Activated effector memory CD4-positive, alpha-beta T cell treated with Interleukin-2 at 50 U/mL for 16 hours (primary cell): ENCODE results near the gene RINT1.

Experiments
- DNase-seq: peaks from one replicate; pipeline ENCODE4 v3.0.0-alpha.2; 2020

Gene RINT1

DNA sequence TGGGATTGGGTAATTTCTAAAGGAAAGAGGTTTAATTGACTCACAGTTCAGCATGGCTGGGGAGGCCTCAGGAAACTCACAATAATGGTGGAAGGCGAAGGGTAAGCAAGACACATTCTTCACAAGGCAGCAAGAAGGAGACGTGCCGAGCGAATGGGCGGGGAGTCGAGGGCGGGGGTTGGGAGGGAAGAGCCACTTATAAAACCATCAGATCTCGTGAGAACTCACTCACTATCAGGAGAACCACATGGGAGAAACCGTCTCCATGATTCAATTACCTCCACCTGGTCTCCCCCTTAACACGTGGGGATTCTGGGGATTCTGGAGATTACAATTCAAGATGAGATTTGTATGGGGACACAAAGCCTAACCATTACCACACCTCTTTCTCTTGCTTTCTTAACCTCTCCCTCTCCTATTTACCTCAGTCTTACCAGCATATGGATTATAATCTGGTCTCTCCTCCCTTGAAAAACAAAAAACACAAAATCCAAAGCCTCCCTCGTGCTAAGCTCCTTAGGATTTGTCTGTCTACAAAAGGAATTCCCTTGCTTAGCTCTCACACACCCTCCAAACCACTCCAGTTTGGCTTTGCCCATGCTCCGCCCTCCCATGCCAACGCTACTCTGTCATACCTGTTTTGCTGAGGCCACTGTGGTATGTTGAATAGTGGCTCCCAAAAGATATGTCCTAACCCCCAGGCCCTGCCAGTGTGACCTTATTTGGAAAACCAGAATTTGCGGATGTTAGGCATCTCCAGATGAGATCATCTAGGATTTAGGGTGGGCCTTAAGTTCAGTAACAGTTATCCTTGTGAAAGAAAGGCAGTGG lies 68.9 kb downstream of the RINT1 start:
- no peak for DNase-seq

GRCh38 chr7:105602325-105603305 lies 70.6 kb downstream of the RINT1 start:
- no peak for DNase-seq

DNA sequence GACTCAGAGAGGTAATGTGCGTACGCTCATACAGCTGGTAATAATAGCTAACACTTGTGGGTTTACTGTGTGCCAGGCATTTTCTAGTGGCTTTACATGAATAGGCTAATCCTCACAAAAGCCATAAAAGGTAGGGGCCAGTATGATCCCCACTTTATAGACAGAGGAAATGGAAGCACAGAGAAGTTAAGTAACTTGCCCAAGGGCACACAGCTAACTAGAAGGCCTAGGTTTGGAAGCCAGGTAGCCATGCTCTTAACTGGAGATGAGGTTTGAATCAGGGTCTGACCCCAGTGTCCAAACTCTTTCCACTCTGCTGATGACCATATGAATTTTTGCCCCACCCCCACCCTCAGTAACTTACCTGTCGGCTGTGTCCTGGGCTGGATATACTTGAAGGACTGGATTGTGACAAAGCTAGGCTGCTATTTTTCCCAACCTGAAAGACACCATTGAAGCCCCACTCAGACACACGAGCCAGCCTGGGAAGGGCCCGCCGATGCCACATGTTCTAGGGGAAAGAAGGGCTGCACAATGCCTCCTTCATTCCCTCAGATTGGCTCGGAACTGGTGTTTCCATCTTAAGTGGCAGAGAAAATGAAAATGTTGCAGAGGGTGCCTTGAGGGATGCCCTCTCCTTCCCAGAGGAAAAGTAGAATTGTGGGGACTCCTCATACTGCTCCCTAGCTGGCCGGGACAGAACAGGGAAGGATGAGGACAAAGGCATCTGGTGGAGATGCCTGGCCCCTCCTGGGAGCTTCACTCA lies 78.3 kb downstream of the RINT1 start:
- no peak for DNase-seq

DNA sequence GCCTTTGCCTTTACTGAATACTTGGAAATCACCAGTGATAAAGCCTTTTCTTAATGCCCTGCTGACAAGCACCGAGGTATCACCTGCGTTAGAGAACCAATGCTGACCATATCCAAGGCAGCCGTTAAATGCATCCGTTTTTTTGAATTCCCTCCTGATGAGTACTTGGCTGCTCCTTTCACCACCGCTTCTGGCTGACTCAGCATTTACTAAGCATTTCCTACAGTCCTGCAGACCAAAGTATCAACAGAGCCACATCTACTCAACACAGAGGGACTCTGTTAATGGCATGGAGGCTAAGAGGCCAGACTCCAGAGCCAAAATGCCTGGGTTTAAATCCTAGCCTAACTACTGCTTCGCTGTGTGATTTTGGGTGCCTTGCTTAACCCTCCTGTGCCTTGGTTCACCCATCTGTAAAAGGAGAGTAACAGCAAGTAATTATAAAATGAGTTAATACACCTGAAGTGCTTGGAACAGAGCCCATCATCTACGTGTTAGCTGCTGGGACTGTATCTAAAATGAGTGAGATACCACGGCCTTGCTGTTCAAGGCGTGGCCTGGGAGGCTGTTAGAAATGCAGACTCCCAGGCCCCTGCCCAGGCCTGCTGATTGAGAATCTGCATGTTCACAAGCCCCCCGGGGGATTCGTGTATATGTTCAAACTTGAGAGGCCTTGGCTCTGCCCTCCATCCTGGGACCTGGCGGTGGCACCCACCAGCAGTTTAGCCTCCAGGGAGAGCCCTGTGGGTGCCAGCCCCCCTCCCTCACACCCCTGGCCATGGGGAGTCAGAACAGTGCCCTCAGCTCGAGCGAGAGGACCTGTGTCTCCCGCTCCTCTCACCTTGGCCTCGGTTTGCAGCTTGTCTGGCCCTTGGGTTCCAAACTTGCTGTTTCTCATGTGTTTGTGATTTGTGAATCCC lies 80.1 kb downstream of the RINT1 start:
- no peak for DNase-seq

GRCh38 chr7:105612806-105613205 lies 80.8 kb downstream of the RINT1 start:
- DNase-seq: no peak

DNA sequence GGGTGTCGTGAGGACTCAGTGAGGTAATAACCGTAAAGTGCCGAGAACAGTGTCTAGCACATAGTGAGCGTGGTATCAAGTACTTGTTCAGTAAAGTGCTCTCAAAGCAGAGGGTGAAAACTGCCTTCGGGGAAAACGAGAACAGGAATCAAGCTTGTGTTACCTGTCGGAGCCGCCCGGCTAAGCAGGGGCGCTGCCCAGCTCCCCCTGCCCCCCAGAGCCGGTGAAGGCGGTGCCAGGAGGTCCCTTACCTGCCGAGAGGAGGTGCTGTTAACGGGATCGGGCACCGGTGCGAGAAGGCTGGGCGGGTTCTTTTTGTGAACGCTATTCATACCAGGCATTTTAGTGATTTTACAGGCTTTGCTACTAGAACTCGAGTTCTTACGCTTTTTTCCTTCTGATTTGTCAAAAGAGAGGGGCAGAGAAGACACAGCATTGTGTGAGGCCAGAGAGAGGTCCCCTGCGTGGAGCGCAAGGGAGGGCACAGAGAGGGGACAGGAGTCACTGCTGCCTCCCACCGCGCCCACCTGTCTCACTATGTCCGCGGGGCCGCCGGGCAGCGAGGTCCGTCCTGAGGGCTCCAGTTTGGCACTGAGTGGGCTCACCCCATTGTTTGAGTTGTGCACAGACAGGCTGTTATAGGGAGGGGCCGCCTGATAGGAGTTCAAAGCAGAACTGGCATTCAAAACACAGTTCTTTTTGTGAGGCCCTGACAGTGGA lies 81.8 kb downstream of the RINT1 start:
- DNase-seq: no peak

- DNase-seq: no peak
These were observed 82.4 kb downstream of the RINT1 start for GRCh38 chr7:105614341-105614840.
